ENCODE measurements around the gene C1orf105.
"Not testable (repeated sequence)": the region's sequence is repeated elsewhere in the genome, so short reads cannot be mapped to it uniquely, and the experiment has no call there.

GRCh38 chr1:172496127-172496526 is 75.6 kb downstream of the C1orf105 start:
- TF ChIP-seq CTCF (conservative IDR thresholded peaks at IDR 0.05; ENCODE audit: low read depth, low read length); EZH2 (IDR thresholded peaks at IDR 0.05; ENCODE audit: borderline replicate concordance, low read depth, low read length, poor library complexity, severe bottlenecking): not testable (repeated sequence)

Measured in A673 (cell line).